Tibial nerve (tissue), 4 donors: ENCODE data around the gene GOLGA6L7. TPM values are rescaled to one million over a fixed set of nuclear protein-coding genes. Genes with fewer than 3 reads are reported as not detected.
"Not testable (repeated sequence)": the region's sequence is repeated elsewhere in the genome, so short reads cannot be mapped to it uniquely, and the experiment has no call there.

Source experiments
- DNase-seq, 2 donors: peaks; one replicate each; pipeline ENCODE4 v3.0.0-alpha.2; 2019; ENCODE audit warnings: low spot score in 2 of 2
- H3K27ac ChIP-seq, 4 donors: fragments of 200-600 bp; sonication (generic) in 3 of 4; one replicate each; pipeline ENCODE4 v1.5.1; 2017 to 2019; ENCODE audit warnings: mild to moderate bottlenecking in 1 of 4
- H3K27me3 ChIP-seq, 2 donors: fragments of 200-600 bp; sonication (generic) in 1 of 2; one replicate each; pipeline versions ENCODE4 v1.5.1 to v1.6.0; 2017 to 2019
- H3K36me3 ChIP-seq, 3 donors: fragments of 200-600 bp; sonication (generic); one replicate each; pipeline ENCODE4 v1.5.1; 2018 to 2019
- H3K4me1 ChIP-seq, 4 donors: fragments of 200-600 bp; sonication (generic) in 3 of 4; one replicate each; pipeline ENCODE4 v1.5.1; 2017 to 2019
- H3K4me3 ChIP-seq, 4 donors: fragments of 200-600 bp; sonication (generic) in 3 of 4; one replicate each; pipeline ENCODE4 v1.5.1; 2017 to 2019; ENCODE audit warnings: mild to moderate bottlenecking in 1 of 4, moderate library complexity in 1 of 4
- H3K9me3 ChIP-seq, 4 donors: fragments of 200-600 bp; sonication (generic) in 3 of 4; one replicate each; pipeline ENCODE4 v1.5.1; 2017 to 2019
- CTCF ChIP-seq, 5 experiments: fragments of 200-600 bp in 3 of 5; fragments of 450-650 bp in 2 of 5; sonication (generic) in 3 of 5; IDR thresholded peaks; one replicate each; pipeline ENCODE4 v1.5.1; 2016 to 2019; ENCODE audit warnings: antibody characterized with exemption in 5 of 5, mild to moderate bottlenecking in 3 of 5, moderate library complexity in 2 of 5
- EP300 ChIP-seq, 2 donors: sonication (generic); formaldehyde crosslinking; IDR thresholded peaks; one replicate each; pipeline ENCODE4 v1.6.1; 2017; ENCODE audit warnings: antibody characterized with exemption in 2 of 2, mild to moderate bottlenecking in 1 of 2
- POLR2A ChIP-seq, 2 donors: fragments of 450-650 bp; IDR thresholded peaks; one replicate each; pipeline ENCODE4 v1.6.1; 2017; ENCODE audit warnings: antibody characterized with exemption in 2 of 2, mild to moderate bottlenecking in 2 of 2, moderate library complexity in 2 of 2
- WGBS, 2 donors: methylation state at CpG; one replicate each; pipeline ENCODE4 v1.1.5; 2018; 5-methylcytosine and 5-hydroxymethylcytosine counted together
- total RNA-seq, 4 donors: library from RNA; depleted of rRNA; stranded (reverse); fragments of >200 nt; gene quantifications; one replicate each; pipeline ENCODE4 v1.1.0, GENCODE V29; 2016

GOLGA6L7 gene
- total RNA-seq: not detected

- not testable (repeated sequence) for H3K27me3 ChIP-seq, H3K36me3 ChIP-seq, H3K27ac ChIP-seq, H3K4me3 ChIP-seq, DNase-seq, H3K4me1 ChIP-seq, H3K9me3 ChIP-seq
- WGBS, 2 donors: 91 to 96% methylated on average over 13 of the region's 13 CpGs
Measured at GRCh38 chr15:28848521-28848920, at the start of gene GOLGA6L7. Gene GOLGA6L7 (minus strand): TSS chr15:28848644. CDS start chr15:28848549, 95 bp downstream.

- no peak overlapping the region for H3K27ac ChIP-seq
- TF ChIP-seq CTCF (IDR thresholded peaks at IDR 0.05) (no peak), POLR2A (IDR thresholded peaks at IDR 0.05) (no peak), EP300 (IDR thresholded peaks at IDR 0.05) (no peak)
- no peak for DNase-seq
Measured at GRCh38 chr15:28897861-28898585, 49.6 kb upstream of the GOLGA6L7 start.

GRCh38 chr15:28896951-28897350 is 48.5 kb upstream of the GOLGA6L7 start:
- Histone ChIP-seq H3K9me3 (no peaks in the 10 kb centered on the region), H3K4me3 (no peak overlapping the region), H3K27ac (no peak overlapping the region), H3K27me3 (no peaks in the 10 kb centered on the region), H3K36me3 (no peaks in the 10 kb centered on the region), H3K4me1 (no peaks in the 10 kb centered on the region)
- WGBS, 2 donors: 67 to 73% methylated on average over 4 of the region's 4 CpGs
- no peak for TF ChIP-seq POLR2A (IDR thresholded peaks at IDR 0.05)
- no peak for DNase-seq

More at GRCh38 chr15:28897861-28898585, 49.6 kb upstream of the GOLGA6L7 start:
- H3K9me3 ChIP-seq: no peaks in the 10 kb centered on the region
- H3K4me1 ChIP-seq: no peaks in the 10 kb centered on the region
- WGBS, 2 donors: 92% methylated on average over 13 of the region's 13 CpGs
- H3K36me3 ChIP-seq: no peaks in the 10 kb centered on the region
- H3K4me3 ChIP-seq: no peak overlapping the region
- no peaks in the 10 kb centered on the region for H3K27me3 ChIP-seq

- TF ChIP-seq EP300 (IDR thresholded peaks at IDR 0.05) (no peak), CTCF (IDR thresholded peaks at IDR 0.05) (no peak), POLR2A (IDR thresholded peaks at IDR 0.05) (no peak)
- Histone ChIP-seq H3K9me3 (no peaks in the 10 kb centered on the region), H3K27ac (no peak overlapping the region), H3K4me3 (no peak overlapping the region), H3K4me1 (no peaks in the 10 kb centered on the region), H3K27me3 (no peaks in the 10 kb centered on the region), H3K36me3 (no peaks in the 10 kb centered on the region)
- no peak for DNase-seq
- 88 to 95% methylated on average over 6 of the region's 6 CpGs for WGBS, 2 donors
Measured at GRCh38 chr15:28895566-28895965, 47.1 kb upstream of the GOLGA6L7 start.

GRCh38 chr15:28895146-28895545 is 46.7 kb upstream of the GOLGA6L7 start:
- no peak for TF ChIP-seq POLR2A (IDR thresholded peaks at IDR 0.05)
- no peak for TF ChIP-seq CTCF (IDR thresholded peaks at IDR 0.05)
- no peak for TF ChIP-seq EP300 (IDR thresholded peaks at IDR 0.05)
- no peak for DNase-seq

GRCh38 chr15:28894631-28895030 is 46.2 kb upstream of the GOLGA6L7 start:
- no peak overlapping the region for H3K27ac ChIP-seq
- no peaks in the 10 kb centered on the region for H3K4me1 ChIP-seq
- no peaks in the 10 kb centered on the region for H3K27me3 ChIP-seq
- 81 to 83% methylated on average over 13 of the region's 13 CpGs for WGBS, 2 donors
- H3K36me3 ChIP-seq: no peaks in the 10 kb centered on the region
- no peaks in the 10 kb centered on the region for H3K9me3 ChIP-seq
- no peak for TF ChIP-seq EP300 (IDR thresholded peaks at IDR 0.05)
- no peak for TF ChIP-seq POLR2A (IDR thresholded peaks at IDR 0.05)
- no peak overlapping the region for H3K4me3 ChIP-seq
- no peak for DNase-seq

More at GRCh38 chr15:28895146-28895545, 46.7 kb upstream of the GOLGA6L7 start:
- Histone ChIP-seq H3K27ac (no peak overlapping the region), H3K4me3 (no peak overlapping the region), H3K9me3 (no peaks in the 10 kb centered on the region), H3K4me1 (no peaks in the 10 kb centered on the region), H3K36me3 (no peaks in the 10 kb centered on the region), H3K27me3 (no peaks in the 10 kb centered on the region)
- WGBS, 2 donors: 89 to 95% methylated on average over 10 to 12 of the region's 13 CpGs
